GM12891 (cell line): Measurements from ENCODE around the gene ANO10.

Source experiments
- DNase-seq: peaks from one replicate; pipeline ENCODE4 v3.0.0; 2011; ENCODE audit warnings: low spot score; ENCODE audit not compliant: insufficient read length
- FAIRE-seq: peaks from 2 replicates; lab custom pipeline; 2011; peaks lifted over from hg19 to GRCh38; lab: Jason Lieb, UNC
- PAX5 ChIP-seq: IDR thresholded peaks from 2 replicates; pipeline ENCODE4 v1.6.1; 2011; ENCODE audit warnings: low read length, moderate library complexity, mild to moderate bottlenecking; ENCODE audit not compliant: insufficient read depth, severe bottlenecking
- POLR2A ChIP-seq: IDR thresholded peaks from 2 replicates; pipeline ENCODE4 v1.6.1; 2011; ENCODE audit warnings: low read depth, low read length, control low read depth
- POLR2AphosphoS5 ChIP-seq: IDR thresholded peaks from 2 replicates; pipeline ENCODE4 v1.6.1; 2011; ENCODE audit warnings: low read depth, low read length, control low read depth
- POU2F2 ChIP-seq: IDR thresholded peaks from 2 replicates; pipeline ENCODE4 v1.6.1; 2011; ENCODE audit warnings: low read depth, mild to moderate bottlenecking, control low read depth, low read length, moderate library complexity
- SPI1 ChIP-seq: IDR thresholded peaks from 2 replicates; pipeline ENCODE4 v1.6.1; 2011; ENCODE audit warnings: low read depth, low read length, control low read depth
- TAF1 ChIP-seq: IDR thresholded peaks from 2 replicates; pipeline ENCODE4 v1.6.1; 2011; ENCODE audit warnings: low read depth, low read length, control low read depth

The ANO10 gene

GRCh38 chr3:43388175-43388574 lies 233.6 kb downstream of the ANO10 start:
- TF ChIP-seq POLR2A (no peak), PAX5 (no peak), TAF1 (no peak), POLR2AphosphoS5 (no peak), POU2F2 (no peak), SPI1 (no peak)
- FAIRE-seq (no peak), DNase-seq (no peak)

GRCh38 chr3:43379343-43379742 lies 242.5 kb downstream of the ANO10 start:
- FAIRE-seq (no peak), DNase-seq (no peak)
- TF ChIP-seq TAF1: no peak
- TF ChIP-seq POU2F2: no peak
- no peak for TF ChIP-seq POLR2AphosphoS5
- TF ChIP-seq POLR2A: no peak
- no peak for TF ChIP-seq PAX5
- no peak for TF ChIP-seq SPI1

- FAIRE-seq: no peak
- TF ChIP-seq PAX5: no peak
- TF ChIP-seq POLR2A: no peak
- TF ChIP-seq POLR2AphosphoS5: no peak
- TF ChIP-seq SPI1: no peak
- TF ChIP-seq POU2F2: no peak
- TF ChIP-seq TAF1: no peak
- DNase-seq: peak; percentile 65
Measured at GRCh38 chr3:43378066-43378935, 243.5 kb downstream of the ANO10 start.

- FAIRE-seq: no peak
- no peak for DNase-seq
- TF ChIP-seq TAF1: no peak
- no peak for TF ChIP-seq PAX5
- no peak for TF ChIP-seq SPI1
- no peak for TF ChIP-seq POLR2AphosphoS5
- no peak for TF ChIP-seq POLR2A
- TF ChIP-seq POU2F2: no peak
Measured at GRCh38 chr3:43373560-43373928, 248.3 kb downstream of the ANO10 start.

- no peak for TF ChIP-seq TAF1
- no peak for TF ChIP-seq POLR2A
- TF ChIP-seq SPI1: no peak
- no peak for TF ChIP-seq PAX5
- TF ChIP-seq POU2F2: no peak
- no peak for TF ChIP-seq POLR2AphosphoS5
- no peak for DNase-seq
- FAIRE-seq: no peak
Measured at GRCh38 chr3:43372809-43373559, 248.8 kb downstream of the ANO10 start.

GRCh38 chr3:43372007-43372740 lies 249.6 kb downstream of the ANO10 start:
- DNase-seq (no peak), FAIRE-seq (no peak)
- TF ChIP-seq SPI1: no peak
- no peak for TF ChIP-seq POU2F2
- no peak for TF ChIP-seq POLR2A
- no peak for TF ChIP-seq PAX5
- no peak for TF ChIP-seq TAF1
- no peak for TF ChIP-seq POLR2AphosphoS5

- TF ChIP-seq SPI1: no peak
- TF ChIP-seq POU2F2: no peak
- TF ChIP-seq POLR2AphosphoS5: no peak
- no peak for TF ChIP-seq TAF1
- no peak for TF ChIP-seq PAX5
- no peak for TF ChIP-seq POLR2A
- DNase-seq (no peak), FAIRE-seq (no peak)
Measured at GRCh38 chr3:43371494-43371893, 250.3 kb downstream of the ANO10 start.

GRCh38 chr3:43370293-43370980 lies 251.4 kb downstream of the ANO10 start:
- no peak for TF ChIP-seq PAX5
- FAIRE-seq (no peak), DNase-seq (no peak)
